MG63 (cell line): ENCODE measurements around the gene USP6NL. TPM values are rescaled to one million over a fixed set of nuclear protein-coding genes. Genes with fewer than 3 reads are reported as not detected.

Experiments used
- DNase-seq: peaks from one replicate; pipeline ENCODE4 v3.0.0-alpha.2; 2020
- H3K27me3 ChIP-seq: fragments of 250-450 bp; sonication (Bioruptor Pico); 2 replicates; pipeline ENCODE4 v1.5.1; 2020; ENCODE audit warnings: mild to moderate bottlenecking, moderate library complexity
- H3K36me3 ChIP-seq: fragments of 250-450 bp; sonication (Bioruptor Pico); 2 replicates; pipeline ENCODE4 v1.5.1; 2020; ENCODE audit warnings: mild to moderate bottlenecking, moderate library complexity
- H3K4me3 ChIP-seq: fragments of 250-450 bp; sonication (Bioruptor Pico); 2 replicates; pipeline ENCODE4 v1.5.1; 2020; ENCODE audit warnings: mild to moderate bottlenecking, moderate library complexity
- H3K9me3 ChIP-seq: fragments of 250-450 bp; sonication (Bioruptor Pico); 2 replicates; pipeline ENCODE4 v1.5.1; 2020; ENCODE audit warnings: mild to moderate bottlenecking, moderate library complexity
- total RNA-seq: library from RNA; depleted of rRNA; stranded (reverse); fragments of >200 nt; shearing (Covaris generic); gene quantifications from 2 replicates; pipeline ENCODE4 v1.2.3, GENCODE V29; 2014; ENCODE audit warnings: low replicate concordance; rRNA removed

Gene USP6NL
- total RNA-seq = 4.0 and 7.0 TPM in 2 replicates

DNA sequence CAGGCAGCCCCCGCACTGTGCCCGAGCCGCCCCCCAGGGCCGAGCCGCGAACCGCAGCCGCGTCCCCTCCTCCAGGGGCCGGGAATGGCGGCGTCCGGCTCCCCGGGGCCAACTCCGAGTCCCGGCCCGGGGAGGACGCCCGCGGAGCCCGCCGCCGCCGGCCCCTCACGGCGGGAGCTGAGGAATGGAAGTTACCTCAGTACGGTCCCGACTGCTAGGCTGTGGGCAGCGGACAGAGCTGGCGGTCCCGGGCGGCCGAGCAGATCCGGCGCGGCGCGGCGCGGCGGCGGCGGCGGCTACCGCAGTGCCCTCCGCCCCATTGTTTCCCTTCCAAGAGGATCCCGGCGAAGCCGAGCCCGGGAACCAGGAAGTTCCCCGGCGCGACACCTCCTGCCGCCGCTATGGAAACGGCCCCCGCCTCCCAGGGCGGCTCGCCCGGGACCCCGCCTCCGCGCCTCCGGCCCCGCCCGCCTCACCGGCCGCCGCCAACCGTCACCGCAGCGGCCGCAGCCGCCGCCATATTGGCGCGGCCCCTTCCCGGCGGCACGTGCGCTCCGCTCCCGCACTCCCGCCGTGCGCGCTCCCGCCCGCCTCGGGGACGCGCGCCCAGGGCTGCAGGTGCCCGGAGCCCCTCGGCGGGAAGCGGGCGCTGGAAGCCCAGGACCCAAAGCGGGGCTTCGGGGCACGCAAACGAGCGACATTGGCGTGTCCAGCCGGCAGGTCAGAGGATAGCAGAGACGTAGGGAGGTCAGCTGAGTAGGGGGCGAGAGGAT, at the start of gene USP6NL:
Gene USP6NL, minus strand, starts transcription at position 403 of the 773 bp plus-strand sequence. CDS start 14,016 bp downstream, outside the sequence.
- Histone ChIP-seq H3K27me3 (no peaks in the 10 kb centered on the region), H3K36me3 (no peaks in the 10 kb centered on the region), H3K4me3 (peak within 1 kb of the TSS; percentile 72), H3K9me3 (no peaks in the 10 kb centered on the region)
- DNase-seq = peak; percentile 88

DNA sequence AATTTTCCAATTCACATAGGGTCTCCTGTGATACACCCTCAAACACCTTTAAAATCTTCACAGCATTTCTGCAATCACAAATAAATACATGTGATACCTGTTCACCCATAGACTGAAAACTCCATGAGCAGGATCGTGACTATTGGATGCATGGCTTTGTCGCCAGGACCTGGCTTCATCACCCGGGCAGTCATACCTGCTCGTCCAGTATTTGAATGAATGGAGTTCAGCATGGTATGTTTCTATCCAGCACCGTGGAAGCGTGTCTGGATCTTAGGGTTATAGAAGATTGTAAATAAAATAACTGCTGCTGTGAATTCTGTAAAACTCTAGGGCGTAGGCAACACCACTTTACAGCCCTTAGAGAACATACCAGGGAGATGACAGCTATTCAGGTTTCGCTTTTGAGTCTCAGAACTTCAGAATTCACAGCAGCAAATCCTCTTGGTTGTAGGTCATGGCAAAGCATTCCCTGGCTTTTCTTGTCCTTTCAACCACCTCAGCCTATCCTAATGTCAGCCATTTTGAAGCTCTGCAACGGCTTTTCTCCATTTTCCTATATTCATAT, 47.4 kb upstream of the USP6NL start:
- DNase-seq = no peak
- Histone ChIP-seq H3K9me3 (no peaks in the 10 kb centered on the region), H3K36me3 (no peaks in the 10 kb centered on the region), H3K4me3 (no peak overlapping the region), H3K27me3 (no peaks in the 10 kb centered on the region)

DNA sequence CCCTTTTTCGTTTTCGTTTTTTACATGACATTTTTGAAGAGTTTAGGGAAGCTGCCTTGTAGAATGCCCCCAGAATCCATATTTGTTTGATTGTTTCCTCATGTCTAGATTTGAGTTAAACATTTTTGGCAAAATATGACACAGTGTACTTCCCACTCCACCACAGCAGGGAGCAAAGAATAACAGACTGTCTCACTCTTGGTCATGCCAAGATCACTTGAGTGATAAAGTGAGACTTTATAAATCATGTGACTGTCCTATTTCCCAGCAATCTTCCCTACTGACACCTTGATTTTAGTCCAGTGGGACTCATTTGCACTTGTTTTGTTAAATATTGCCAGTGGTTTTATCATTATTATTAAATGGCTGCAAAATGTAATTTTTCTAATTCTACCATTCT, 44.4 kb upstream of the USP6NL start:
- DNase-seq = peak; percentile 11
- no peaks in the 10 kb centered on the region for H3K9me3 ChIP-seq
- no peak overlapping the region for H3K4me3 ChIP-seq
- no peaks in the 10 kb centered on the region for H3K27me3 ChIP-seq
- no peaks in the 10 kb centered on the region for H3K36me3 ChIP-seq

DNA sequence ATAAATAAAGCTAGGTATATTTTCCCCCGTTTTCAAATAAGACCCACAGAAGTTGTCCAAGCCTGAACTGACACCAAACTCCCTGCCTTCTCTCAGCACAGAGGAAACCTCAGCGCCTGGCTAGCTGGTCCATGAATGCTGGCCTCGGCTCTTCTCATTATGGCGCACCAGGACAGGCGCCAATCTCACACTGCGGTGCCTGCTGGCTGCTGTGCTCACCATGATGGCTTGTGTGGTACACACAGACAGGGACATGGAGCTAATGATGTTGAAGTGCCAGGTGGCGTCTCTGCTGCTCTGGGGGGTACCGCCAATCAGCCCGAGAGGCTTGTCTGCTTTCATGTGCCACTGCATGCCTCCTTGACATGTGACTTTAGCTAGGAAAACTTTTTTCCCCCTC, 43.2 kb upstream of the USP6NL start:
- no peaks in the 10 kb centered on the region for H3K27me3 ChIP-seq
- H3K36me3 ChIP-seq = no peaks in the 10 kb centered on the region
- no peak for DNase-seq
- no peak overlapping the region for H3K4me3 ChIP-seq
- H3K9me3 ChIP-seq = no peaks in the 10 kb centered on the region

DNA sequence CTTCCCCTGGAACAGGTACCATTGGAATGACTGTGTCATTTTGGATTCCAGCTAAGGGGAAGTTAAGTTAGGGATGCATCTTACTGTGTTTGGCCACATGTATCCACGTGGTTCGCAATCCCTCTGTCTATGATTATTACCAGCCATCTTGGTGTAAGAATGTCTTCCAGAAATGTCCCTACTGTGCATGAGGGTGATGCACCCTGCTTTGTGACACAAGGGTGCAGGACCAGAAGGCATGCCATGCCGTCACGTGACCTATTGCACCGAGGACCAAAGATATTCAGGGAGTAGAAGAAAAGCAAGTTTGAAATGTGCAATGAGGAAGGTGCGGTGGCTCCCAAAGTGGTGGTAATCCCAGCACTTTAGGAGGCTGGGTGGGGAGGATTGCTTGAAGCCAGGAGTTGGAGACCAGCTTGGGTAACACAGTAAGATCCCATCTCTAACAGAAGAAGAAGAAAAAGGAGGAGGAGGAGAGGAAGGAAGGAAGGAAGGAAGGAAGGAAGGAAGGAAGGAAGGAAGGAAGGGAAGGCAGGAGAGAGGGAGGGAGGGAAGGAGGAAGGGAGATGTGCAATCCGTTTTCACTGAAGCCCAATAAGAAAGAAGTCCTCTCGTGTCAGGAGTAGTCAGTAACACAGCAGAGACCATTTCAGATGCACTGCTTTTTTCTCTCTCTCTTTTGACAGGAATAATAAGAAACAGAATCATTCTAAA, 42.5 kb upstream of the USP6NL start:
- no peak for DNase-seq
- H3K27me3 ChIP-seq = no peaks in the 10 kb centered on the region
- H3K9me3 ChIP-seq = no peaks in the 10 kb centered on the region
- no peaks in the 10 kb centered on the region for H3K36me3 ChIP-seq
- no peak overlapping the region for H3K4me3 ChIP-seq

DNA sequence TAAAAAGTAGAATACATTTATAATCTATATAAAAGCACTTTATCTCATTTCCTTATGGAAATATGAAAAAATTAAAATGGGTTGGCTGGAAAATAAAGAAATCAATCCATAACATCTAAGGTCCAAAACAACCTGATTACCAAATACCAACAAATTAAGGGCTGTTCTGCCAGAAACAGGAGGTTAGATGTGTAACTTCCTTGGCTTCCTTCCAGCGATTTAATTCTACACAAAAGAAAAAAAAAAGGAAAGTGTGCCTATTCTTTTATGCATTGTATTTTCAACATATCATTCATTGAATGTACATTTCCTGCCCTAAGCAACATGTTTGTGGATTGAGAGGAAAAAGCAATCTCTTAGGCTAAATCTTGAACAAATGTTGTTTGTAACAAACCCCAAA, 36.2 kb upstream of the USP6NL start:
- no peak overlapping the region for H3K4me3 ChIP-seq
- H3K36me3 ChIP-seq = no peaks in the 10 kb centered on the region
- no peaks in the 10 kb centered on the region for H3K9me3 ChIP-seq
- no peaks in the 10 kb centered on the region for H3K27me3 ChIP-seq
- no peak for DNase-seq

DNA sequence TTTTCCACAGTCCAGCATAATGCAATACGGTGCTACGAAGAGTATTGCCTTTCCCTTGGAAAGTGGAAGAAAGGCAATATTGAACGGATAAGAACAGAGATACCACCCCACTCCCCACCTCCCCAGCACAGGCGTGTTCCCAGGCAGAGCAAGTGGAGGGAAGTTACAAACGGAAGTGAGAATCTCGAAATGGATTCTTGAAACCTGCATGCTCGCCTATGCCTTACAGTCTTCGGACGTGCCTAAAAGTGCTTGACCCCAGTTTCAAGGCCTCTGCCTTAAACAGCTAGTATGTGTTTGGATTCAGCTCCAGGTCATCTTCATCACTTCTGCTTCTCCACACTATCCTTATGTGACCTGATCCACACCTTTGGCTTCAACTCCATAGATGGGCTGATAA, 35.0 kb upstream of the USP6NL start:
- no peak for DNase-seq
- no peaks in the 10 kb centered on the region for H3K9me3 ChIP-seq
- H3K36me3 ChIP-seq = no peaks in the 10 kb centered on the region
- H3K27me3 ChIP-seq = no peaks in the 10 kb centered on the region
- H3K4me3 ChIP-seq = no peak overlapping the region

DNA sequence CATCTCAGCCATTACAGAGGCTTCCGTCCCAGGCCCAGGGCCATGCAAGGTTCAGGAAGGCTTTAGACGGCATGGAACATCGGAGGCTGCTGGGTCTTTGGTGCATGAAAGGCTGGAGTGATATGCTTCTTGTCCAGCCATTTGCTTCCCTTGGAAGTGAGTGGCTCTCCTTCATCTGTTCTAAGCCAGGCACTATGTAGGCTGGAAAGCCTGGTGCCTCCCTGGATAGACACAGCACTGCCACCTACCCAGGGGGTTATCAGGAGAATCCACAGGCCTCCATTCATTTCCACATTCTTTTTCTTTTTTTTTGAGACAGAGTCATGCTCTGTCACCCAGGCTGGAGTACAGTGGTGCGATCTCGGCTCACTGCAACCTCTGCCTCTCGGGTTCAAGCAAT, 31.6 kb upstream of the USP6NL start:
- no peak for DNase-seq
- Histone ChIP-seq H3K27me3 (no peaks in the 10 kb centered on the region), H3K4me3 (no peak overlapping the region), H3K9me3 (no peaks in the 10 kb centered on the region), H3K36me3 (no peaks in the 10 kb centered on the region)

DNA sequence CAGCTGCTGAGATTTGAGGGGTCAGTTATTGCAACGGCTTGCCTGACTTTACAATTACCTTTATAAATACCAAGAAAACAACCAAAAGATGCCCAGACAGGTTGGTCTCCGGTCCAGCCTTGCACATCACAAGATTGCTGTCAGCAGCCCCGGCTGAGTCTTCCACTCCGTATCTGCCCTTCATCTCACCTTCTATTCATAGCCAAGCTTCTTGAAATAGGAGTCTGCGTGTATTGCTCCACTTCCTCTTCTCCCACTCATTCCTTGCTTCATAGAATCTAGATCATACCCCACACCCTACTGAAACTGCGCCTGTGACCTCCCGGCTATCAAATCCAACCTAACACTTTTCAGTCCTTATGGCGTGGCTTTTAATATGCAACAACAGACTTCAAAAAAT, 31.1 kb upstream of the USP6NL start:
- no peaks in the 10 kb centered on the region for H3K27me3 ChIP-seq
- no peaks in the 10 kb centered on the region for H3K36me3 ChIP-seq
- no peak overlapping the region for H3K4me3 ChIP-seq
- no peaks in the 10 kb centered on the region for H3K9me3 ChIP-seq
- DNase-seq = no peak

DNA sequence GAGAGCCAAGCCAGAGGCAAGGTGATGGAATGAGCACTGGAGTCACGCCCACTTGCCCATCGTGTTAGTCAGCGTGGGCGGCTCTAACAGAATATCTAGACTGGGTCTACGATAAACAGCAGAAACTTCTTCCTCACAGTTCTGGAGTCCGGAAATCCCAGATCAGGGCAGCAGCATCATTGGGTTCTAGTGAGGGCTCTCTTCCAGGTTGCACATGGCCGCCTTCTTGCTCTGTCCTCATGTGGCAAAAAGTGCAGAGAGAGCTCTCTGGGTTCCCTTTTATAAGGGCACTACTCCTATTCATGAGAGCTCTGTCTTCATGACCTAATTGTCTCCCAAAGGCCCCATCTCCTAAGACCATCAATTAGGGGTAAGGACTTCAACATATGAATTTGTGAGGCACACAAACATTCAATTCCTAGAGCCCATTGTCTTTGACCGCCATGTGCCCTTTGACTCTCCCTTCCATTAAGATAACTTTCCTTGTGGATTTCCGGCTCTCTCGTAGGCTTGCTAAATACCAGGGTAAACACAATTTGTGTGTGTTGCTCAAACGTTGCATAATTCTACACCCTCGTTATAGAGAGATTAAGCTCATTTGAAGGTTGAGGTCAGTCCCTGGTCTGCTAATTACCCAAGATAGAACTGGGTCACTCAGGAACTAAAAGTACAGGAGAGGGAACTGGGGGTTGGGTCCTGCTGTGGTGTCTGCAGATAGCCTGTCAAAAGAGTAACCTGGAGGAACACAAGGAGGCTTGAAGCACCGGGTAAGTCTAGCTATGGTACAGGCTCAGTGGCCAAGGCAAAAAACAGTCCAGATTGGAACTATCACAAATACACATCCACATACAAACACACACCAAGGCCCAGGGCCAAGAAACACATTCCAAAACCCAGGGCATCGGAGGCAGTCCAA, 28.7 kb upstream of the USP6NL start:
- no peaks in the 10 kb centered on the region for H3K9me3 ChIP-seq
- DNase-seq = peak; percentile 41
- H3K36me3 ChIP-seq = no peaks in the 10 kb centered on the region
- H3K4me3 ChIP-seq = no peak overlapping the region
- H3K27me3 ChIP-seq = no peaks in the 10 kb centered on the region

DNA sequence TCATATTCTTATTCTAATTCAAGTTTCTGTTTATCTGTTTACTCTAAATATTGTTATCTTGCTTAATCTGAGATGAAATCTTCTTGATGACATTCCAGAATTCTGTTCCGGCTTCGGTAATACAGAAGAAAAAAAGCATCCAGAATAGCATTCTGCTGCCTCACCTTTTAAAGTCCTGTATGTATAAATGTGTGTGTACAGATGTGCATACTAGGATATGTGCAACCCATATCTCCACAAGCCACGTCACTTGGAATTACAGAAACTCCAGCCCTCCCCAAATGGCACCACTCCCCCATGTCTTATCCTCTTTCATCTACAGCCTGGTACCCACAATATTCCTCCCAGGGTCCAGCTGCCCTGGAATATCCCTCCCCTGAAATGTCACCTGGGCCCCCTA, 27.9 kb upstream of the USP6NL start:
- no peaks in the 10 kb centered on the region for H3K9me3 ChIP-seq
- no peak for DNase-seq
- no peaks in the 10 kb centered on the region for H3K36me3 ChIP-seq
- H3K4me3 ChIP-seq = no peak overlapping the region
- H3K27me3 ChIP-seq = no peaks in the 10 kb centered on the region

DNA sequence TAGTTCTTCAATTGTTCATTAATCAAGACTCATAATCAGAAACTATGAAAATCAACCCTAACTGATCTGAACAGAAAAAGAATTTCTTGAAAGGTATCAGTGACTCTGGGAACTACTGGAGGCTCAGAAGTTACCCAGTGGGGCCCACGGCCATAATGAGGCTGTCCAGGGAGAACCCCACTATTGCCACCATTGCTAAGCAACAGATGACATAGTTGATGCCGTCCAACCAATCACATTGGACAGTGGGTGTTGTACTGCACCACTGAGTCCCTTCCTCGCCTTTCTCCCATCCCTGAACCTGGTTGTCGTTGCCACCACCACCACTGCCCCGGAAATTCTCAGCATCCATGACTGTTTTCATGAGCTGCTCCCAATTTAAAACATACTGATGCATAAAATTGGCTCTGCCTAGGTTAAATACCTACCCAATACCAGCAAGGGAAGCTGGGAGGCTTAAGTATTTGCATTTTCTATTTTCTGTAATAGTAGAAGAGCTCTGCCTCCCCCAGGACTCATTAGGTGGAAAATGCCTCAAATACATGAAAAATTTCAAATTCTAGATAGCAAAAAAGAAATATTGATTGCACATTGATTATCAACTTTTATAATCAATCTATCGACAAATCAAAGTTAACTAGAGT, 26.7 kb upstream of the USP6NL start:
- H3K27me3 ChIP-seq = peaks cover 3% of the 10 kb centered on the region; the same call in 1 of the 2 replicates
- no peaks in the 10 kb centered on the region for H3K9me3 ChIP-seq
- DNase-seq = no peak
- H3K36me3 ChIP-seq = no peaks in the 10 kb centered on the region
- H3K4me3 ChIP-seq = no peak overlapping the region

DNA sequence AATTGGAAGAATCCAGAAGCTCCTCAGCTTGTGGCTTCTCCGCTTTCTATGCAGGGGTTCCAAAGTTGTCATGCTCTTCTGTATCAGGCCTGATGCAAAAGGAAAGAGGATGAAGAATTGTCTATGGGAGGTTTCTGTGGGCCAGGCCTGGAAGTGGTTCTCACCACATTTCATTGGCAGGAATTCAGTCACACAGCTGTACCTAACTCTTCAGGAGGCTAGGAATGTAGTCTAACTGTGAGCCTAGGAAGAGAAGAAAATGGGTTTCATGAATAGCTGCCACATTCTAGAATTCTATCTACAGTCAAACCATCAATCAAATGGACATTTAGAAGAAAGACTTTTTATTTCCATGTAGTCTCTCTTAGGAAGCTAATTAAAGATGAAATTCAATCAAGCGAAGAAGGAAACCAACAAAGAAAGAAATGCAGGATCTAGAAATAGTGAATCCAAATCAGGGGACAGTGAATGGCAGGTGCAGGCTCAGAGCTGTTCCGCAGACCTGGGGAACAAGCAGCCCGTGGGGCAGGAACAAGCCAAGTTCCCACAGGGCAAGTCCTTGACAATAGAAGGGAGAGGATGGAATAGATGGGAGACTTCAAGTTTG, 25.4 kb upstream of the USP6NL start:
- no peaks in the 10 kb centered on the region for H3K36me3 ChIP-seq
- no peak overlapping the region for H3K4me3 ChIP-seq
- no peaks in the 10 kb centered on the region for H3K9me3 ChIP-seq
- DNase-seq = no peak
- H3K27me3 ChIP-seq = peaks cover 3% of the 10 kb centered on the region; the same call in 1 of the 2 replicates

DNA sequence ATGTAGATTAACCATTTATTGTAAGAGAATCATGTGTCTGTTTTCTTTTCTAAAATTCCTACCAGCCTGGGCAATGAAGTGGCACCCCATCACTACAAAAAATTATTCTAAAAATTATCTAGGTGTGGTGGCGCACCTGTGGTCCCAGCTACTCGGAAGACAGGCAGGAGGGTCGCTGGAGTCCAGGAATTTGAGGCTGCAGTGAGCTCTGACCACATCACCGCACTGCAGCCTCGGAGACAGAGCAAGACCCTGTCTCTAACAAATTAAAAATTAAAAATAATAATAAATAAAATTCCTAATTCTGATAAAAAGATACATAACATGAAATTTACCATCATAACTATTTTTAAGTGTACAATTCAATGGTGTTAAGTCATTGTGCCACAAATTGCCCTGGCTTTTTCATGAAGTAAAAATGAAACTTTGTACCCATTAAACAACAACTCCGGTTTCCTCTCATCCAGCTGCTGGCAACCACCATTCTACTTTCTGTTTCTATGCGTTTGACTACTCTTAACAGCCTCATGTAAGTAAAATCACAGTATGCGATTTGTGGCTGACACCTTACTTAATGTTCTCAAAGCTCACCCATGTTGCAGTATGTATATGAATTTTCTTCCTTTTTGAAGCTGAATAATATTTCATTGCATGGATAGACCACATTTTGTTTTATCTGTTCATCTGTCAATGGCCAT, 20.6 kb upstream of the USP6NL start:
- no peak for DNase-seq
- Histone ChIP-seq H3K36me3 (no peaks in the 10 kb centered on the region), H3K4me3 (peak overlapping the region; percentile 28), H3K27me3 (peaks cover 3% of the 10 kb centered on the region; the same call in 1 of the 2 replicates), H3K9me3 (no peaks in the 10 kb centered on the region)

DNA sequence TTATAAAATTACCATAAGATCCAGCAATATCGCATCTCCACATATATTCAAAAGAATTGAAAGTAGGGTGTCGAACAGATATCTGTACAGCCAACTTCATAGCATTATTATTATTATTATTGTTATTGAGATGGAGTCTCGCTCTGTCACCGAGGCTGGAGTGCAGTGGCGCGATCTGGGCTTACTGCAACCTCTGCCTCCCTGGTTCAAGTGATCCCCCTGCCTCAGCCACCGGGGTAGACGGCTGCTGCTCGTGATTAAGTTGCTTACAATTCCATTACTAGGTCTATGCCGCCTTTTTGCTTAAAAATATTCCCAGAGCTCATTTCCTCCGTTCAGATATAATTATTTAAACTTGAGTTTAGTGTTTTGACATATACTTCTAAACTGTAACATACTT, 19.8 kb upstream of the USP6NL start:
- DNase-seq = no peak
- Histone ChIP-seq H3K4me3 (no peak overlapping the region), H3K27me3 (peaks cover 3% of the 10 kb centered on the region; the same call in 1 of the 2 replicates), H3K36me3 (no peaks in the 10 kb centered on the region), H3K9me3 (no peaks in the 10 kb centered on the region)
